ENCODE measurements around the gene IDH2. TPM values are rescaled to one million over a fixed set of nuclear protein-coding genes. Genes with fewer than 3 reads are reported as not detected.

The IDH2 gene
- total RNA-seq, 1 experiment from 2014 or later, result 53.3 TPM

GRCh38 chr15:90099868-90100831, 2.1 kb downstream of the IDH2 start:
- TF ChIP-seq STAT6 (CRISPR knock-in tag; conservative IDR thresholded peaks at IDR 0.05; ENCODE audit: low read depth) (no peak), ZNF219 (CRISPR knock-in tag; IDR thresholded peaks at IDR 0.05; ENCODE audit: borderline replicate concordance) (no peak), NR1H2 (CRISPR knock-in tag; IDR thresholded peaks at IDR 0.05) (no peak), AFF4 (CRISPR knock-in tag; IDR thresholded peaks at IDR 0.05; ENCODE audit: borderline replicate concordance) (no peak), ZBTB43 (CRISPR knock-in tag; IDR thresholded peaks at IDR 0.05) (no peak), NR2C2 (CRISPR knock-in tag; IDR thresholded peaks at IDR 0.05) (no peak), ESRRA (CRISPR knock-in tag; IDR thresholded peaks at IDR 0.05; ENCODE audit: borderline replicate concordance) (no peak), E2F5 (CRISPR knock-in tag; IDR thresholded peaks at IDR 0.05) (no peak), SMAD3 (CRISPR knock-in tag; IDR thresholded peaks at IDR 0.05; ENCODE audit: borderline replicate concordance) (no peak), JAZF1 (CRISPR knock-in tag; IDR thresholded peaks at IDR 0.05) (no peak), TP53 (CRISPR knock-in tag; IDR thresholded peaks at IDR 0.05) (no peak), EMX1 (CRISPR knock-in tag; IDR thresholded peaks at IDR 0.05) (no peak)
- H3K4me3 Mint-ChIP-seq, result peak overlapping the region; percentile 79
- peaks cover 42% of the 10 kb centered on the region for H3K4me1 Mint-ChIP-seq
- H3K36me3 Mint-ChIP-seq, result no peaks in the 10 kb centered on the region
- DNase-seq (ENCODE audit: low spot score) (no peak), ATAC-seq (no peak)
- ChIA-PET CTCF (interaction anchor here (1.0 to 3.9 kb wide), 5 partner anchors 13 to 202 kb away, joined by 3 to 38 read pairs (median 8); no protein-coding TSS in a partner anchor), POLR2A (no interaction called here)
- no peaks in the 10 kb centered on the region for H3K9me3 Mint-ChIP-seq
- no peak overlapping the region for H3K27ac Mint-ChIP-seq
- peaks cover 34% of the 10 kb centered on the region for H3K27me3 Mint-ChIP-seq (ENCODE audit: low read depth)

GRCh38 chr15:90099072-90099867, 3.0 kb downstream of the IDH2 start:
- H3K27ac Mint-ChIP-seq, result no peak overlapping the region
- TF ChIP-seq TP53 (CRISPR knock-in tag; IDR thresholded peaks at IDR 0.05) (no peak), E2F4 (CRISPR knock-in tag; IDR thresholded peaks at IDR 0.05; ENCODE audit: borderline replicate concordance, low read depth) (no peak), FOXJ3 (CRISPR knock-in tag; IDR thresholded peaks at IDR 0.05; ENCODE audit: borderline replicate concordance) (no peak), PREB (CRISPR knock-in tag; IDR thresholded peaks at IDR 0.05; ENCODE audit: borderline replicate concordance) (no peak), NR3C1 (CRISPR knock-in tag; conservative IDR thresholded peaks at IDR 0.05; ENCODE audit: low read depth) (no peak), NR2C2 (CRISPR knock-in tag; IDR thresholded peaks at IDR 0.05) (no peak), ESRRA (CRISPR knock-in tag; IDR thresholded peaks at IDR 0.05; ENCODE audit: borderline replicate concordance) (no peak), ZNF138 (CRISPR knock-in tag; conservative IDR thresholded peaks at IDR 0.05) (no peak), NFYB (CRISPR knock-in tag; conservative IDR thresholded peaks at IDR 0.05; ENCODE audit: low read depth) (no peak), ZNF671 (CRISPR knock-in tag; IDR thresholded peaks at IDR 0.05) (no peak)

More at GRCh38 chr15:90099072-90099867, 3.0 kb downstream of the IDH2 start:
- Mint-ChIP-seq H3K27me3 (ENCODE audit: low read depth) (peaks cover 30% of the 10 kb centered on the region), H3K9me3 (no peaks in the 10 kb centered on the region), H3K4me3 (no peak overlapping the region), H3K4me1 (peaks cover 45% of the 10 kb centered on the region), H3K36me3 (no peaks in the 10 kb centered on the region)
- ATAC-seq (no peak), DNase-seq (ENCODE audit: low spot score) (no peak)
- ChIA-PET CTCF (interaction anchor here (1.0 to 1.6 kb wide), 3 partner anchors 12 to 128 kb away, joined by 3 to 8 read pairs (median 4); no protein-coding TSS in a partner anchor), POLR2A (no interaction called here)
